NK-92 (cell line): ENCODE results near the gene SZRD1.

Experiments used
- DNase-seq: peaks from one replicate; lab custom pipeline; 2025; ENCODE audit not compliant: unreplicated experiment; lab: John Stamatoyannopoulos, UW

Gene SZRD1

DNA sequence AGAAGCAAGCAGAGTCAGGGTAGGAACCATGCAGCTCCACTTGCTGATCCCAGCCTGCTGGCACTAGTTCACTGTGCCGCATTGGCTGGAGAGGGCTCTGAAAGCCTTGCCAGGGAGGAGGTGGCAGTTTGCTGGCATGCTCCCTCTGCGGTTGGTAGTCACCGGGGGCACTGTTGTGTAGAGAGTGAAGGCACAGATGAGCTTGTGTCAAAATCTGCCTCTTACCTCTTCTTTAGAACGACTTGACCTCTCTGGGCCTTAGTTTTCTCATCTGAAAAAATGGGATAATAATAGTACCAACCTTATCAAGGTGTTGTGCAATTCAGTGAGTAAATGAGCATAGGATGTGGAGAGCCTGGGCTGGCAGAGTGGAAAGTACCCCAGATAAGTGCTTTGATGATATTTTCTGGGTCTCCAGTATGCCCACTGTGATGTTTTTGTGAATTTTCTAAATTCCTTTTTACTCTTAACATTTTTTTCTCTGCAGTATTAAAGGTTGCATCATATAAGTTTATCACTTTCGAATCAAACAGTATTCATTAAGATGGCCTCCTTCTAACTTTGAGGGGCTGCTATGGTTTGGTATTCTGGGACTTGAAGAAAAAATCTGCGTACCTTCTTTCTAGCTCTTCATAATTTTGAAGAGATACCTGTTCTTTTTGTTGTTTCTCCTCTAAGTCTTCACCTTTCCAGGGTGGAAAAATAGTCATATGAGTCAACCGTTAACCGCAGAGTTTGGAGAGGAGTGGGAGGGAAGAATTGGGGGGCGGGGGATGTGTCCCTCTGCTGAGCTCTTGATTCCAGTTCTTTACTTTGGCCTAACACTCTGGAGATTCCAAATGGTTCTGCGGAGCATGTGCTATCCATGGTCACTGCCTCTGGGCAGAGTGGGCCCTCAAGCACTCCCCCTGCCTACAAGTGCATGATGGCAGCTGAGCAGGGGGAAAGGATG, 26.8 kb downstream of the SZRD1 start:
- no peak for DNase-seq

- no peak for DNase-seq
Measured at GRCh38 chr1:16394977-16395376, 27.9 kb downstream of the SZRD1 start.

DNA sequence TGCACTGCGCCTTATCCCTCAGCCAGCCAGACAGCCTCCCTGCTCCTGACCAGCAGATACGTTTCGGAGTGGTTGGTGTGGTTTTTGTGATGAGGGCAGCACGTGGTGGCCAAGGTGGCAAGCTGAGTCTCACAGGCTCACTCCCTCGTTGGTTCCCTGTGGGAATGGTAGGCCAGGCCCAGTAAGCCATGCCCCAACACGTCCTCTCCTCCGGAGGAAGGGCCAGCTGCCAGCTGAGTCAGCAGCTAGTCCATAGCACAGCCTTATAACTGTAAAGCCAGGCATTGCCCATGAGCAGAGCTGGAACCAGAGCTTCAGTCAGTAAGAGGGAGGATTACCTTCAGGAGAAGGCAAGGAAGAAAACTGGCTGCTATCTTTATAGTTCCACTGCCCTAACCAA, 29.5 kb downstream of the SZRD1 start:
- no peak for DNase-seq

DNA sequence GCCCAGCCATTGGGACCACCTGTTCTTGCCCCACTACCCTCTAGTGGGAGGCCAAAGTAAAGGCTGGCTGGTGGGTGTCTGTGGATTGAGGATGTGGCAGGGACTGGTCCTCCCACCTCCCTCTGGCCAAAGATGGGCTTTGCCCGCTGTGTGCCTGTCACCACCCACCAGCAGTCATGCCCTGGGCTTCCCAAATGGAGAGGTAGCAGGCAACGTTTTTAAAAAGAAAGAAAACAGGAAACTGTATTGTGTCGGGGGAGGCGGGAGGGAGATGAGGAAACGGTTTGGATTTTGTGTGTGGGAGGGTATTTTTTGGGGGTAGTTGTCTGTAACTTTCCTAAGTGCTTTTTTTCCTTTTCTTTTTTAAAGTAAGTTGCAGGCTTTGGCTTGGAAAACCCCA, 30.1 kb downstream of the SZRD1 start:
- no peak for DNase-seq

DNA sequence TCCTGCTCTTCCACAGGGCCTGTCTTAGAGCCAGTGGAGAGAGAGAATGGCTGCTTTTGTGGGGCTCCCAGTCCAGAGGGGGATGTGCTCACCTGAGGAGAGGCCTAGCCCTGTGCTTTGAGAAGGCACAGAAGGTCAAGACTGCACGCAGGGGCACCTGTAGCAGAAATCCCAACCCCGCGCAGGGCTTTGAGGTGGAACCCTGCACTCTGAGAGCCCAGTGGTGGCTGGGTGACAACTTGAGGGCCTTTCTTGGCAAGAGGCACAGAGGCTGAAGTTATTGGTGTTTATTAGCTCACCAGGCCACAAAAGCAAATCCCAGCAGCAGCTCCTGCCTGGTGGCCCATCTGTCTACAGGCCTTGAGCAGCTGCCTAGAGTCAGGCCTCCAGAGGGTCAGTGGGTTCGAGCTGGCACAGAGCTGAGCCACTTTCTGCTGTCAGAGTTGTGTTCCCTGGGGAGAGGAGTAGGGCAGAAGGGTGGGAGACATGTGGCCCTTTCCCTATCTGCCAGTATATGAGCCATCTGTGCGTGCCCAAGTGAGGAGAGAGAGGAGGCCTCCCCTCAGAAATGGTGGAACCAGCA, 31.4 kb downstream of the SZRD1 start:
- no peak for DNase-seq

GRCh38 chr1:16402742-16403141, 35.7 kb downstream of the SZRD1 start:
- DNase-seq: no peak

DNA sequence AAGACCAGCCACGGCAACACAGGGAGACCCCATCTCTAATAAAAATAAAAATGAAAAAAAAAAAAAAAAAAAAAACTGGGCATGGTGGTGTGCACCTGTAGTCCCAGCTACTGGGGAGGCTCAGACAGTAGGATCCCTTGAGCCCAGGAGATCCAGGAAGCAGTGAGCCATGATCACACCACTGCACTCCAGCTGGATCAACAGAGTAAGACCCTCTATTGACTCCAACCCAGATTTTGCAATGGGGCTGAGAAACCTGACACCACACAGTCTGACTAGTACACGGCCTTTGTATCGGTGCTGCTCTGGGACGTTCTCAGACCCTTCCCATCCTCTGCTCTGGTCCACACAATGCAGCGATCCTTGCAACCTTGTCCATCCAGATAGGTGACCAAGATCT, 38.4 kb downstream of the SZRD1 start:
- no peak for DNase-seq

DNA sequence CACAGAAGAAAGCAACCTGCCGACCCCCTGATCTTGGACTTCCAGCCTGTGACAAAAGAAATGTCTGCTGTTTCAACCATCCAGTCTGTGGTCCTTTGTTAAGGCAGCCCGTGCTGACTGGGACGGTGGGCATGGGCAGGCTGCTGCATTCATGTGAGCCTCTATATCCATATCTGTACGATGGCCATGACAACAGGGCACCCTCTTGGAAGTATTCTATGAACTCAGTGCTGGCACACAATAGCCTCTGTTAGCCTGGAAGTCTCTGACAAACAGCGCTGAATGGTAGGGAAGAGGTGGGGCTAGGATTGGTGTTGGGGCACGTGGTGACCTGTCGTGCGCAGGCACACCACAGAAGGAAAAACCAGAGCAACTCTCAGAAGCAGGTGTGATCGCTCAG, 39.8 kb downstream of the SZRD1 start:
- DNase-seq: no peak

DNA sequence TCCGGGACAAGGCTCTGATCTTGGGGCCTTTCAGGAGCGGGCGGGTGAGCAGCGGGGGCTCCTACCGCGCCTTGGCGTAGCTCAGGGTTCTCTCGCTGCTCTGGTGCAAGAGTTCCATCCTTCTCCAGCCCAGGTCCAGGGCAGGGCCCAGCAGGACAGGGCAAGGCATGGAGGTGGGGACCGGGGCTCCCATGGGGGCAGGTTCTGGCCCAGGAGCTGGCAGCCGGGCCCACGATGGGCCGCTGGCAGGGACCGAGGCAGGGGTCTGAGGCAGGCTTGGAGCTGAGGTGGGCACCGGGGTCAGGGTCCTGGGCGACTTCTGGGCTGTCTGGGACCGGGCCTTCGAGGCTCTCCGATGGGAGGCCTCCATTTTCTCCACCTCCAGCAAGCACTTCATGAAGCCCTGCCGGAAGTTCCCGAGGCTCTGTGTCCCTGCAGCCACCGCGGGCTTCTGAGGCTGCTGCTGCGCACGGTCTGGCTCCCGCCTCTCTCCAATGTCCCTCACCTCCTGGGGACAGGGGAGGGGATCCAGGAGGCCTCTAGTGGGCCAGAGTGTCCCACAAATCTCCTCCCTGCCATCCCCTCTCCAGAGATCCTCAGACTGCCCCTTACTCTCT, 42.6 kb downstream of the SZRD1 start:
- no peak for DNase-seq

- DNase-seq: no peak
Measured at GRCh38 chr1:16410803-16411202, 43.8 kb downstream of the SZRD1 start.

DNA sequence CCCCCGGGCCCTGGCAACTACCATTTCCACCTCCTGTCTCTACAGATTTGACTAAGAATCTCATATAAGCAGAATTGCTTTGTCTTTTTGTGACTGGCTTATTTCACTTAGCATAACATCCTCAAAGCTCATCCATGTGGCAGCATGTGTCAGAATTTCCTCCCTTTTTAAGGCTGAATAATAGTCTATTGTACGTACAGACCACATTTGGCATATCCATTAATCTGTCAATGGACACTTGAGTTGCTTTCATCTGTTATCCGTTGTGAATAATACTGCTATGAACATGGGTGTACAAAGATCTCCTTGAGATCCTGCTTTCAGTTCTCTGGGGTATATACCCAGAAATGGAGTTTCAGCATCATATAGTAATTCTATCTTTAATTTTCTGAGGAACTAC, 46.1 kb downstream of the SZRD1 start:
- DNase-seq: no peak

GRCh38 chr1:16418823-16419425, 51.9 kb downstream of the SZRD1 start:
- DNase-seq: no peak

DNA sequence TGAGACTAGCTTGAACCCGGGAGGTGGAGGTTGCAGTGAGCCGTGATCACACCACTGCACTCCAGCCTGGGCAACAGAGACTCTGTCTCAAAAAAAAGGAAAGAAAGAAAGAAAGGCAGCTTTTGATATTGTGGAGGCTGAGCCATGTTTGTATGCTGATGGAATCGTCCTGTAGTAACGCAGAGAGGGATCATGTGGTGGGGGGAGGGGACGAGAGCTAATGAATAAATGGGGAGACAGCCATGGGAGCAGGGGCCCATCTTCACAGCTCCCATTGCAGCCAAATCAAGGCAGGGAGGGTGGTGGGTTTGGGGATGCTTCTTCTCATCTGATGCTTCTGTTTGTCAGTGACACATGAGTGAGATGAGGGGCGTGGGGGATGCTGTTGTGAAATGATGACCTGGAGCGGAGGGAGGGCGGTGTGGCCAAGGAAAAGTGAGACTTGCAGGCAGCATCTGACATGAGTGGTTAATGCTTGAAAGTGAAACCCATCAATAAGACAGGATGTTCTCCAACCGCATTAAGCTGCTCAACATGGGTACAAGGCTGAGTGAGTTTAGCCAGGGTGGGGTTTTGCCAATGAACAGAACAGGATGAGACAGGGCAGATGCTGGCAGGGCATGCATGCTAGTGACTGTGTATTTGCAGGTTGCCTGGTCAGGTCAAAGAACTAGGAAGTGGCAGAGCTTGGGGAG, 53.5 kb downstream of the SZRD1 start:
- no peak for DNase-seq

- no peak for DNase-seq
Measured at GRCh38 chr1:16421201-16421600, 54.2 kb downstream of the SZRD1 start.

DNA sequence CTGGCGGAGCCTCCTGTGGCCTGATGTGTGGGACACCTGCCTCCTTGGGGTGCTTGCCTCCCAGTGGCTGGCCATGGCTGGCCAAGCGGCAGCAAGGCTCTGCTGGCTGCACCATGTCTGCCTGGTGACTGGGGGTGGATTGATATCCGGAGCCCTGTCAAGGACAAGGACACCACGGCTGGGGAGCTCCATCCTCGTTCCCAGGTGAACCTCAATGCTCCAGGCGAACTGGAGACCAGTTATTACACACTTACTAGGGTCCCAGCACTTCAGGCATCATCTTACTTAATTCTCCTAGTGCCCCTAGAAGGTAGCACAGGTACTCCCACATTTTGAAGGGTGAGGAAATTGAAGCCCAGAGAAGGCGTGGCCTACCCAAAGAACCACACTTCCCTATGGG, 55.0 kb downstream of the SZRD1 start:
- no peak for DNase-seq

GRCh38 chr1:16425125-16426025, 58.3 kb downstream of the SZRD1 start:
- DNase-seq: no peak

GRCh38 chr1:16430606-16431005, 63.6 kb downstream of the SZRD1 start:
- DNase-seq: no peak

GRCh38 chr1:16433030-16433429, 66.0 kb downstream of the SZRD1 start:
- no peak for DNase-seq

DNA sequence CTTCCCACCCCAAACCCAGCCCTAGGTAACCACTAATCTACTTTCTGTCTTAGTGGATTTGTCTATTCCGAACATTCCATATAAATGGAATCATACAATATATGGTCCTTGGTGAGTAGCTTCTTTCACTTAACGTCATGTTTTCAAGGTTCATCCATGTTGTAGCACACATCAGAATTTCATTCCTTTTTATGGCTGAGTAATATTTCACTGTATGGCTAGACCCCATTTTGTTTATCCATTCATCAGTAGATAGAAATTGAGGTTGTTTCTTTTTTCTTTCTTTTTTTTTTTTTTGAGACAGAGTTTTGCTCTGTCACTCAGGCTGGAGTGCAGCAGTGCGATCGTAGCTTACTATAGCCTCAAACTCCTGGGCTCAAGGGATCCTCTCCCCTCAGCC, 67.0 kb downstream of the SZRD1 start:
- no peak for DNase-seq

DNA sequence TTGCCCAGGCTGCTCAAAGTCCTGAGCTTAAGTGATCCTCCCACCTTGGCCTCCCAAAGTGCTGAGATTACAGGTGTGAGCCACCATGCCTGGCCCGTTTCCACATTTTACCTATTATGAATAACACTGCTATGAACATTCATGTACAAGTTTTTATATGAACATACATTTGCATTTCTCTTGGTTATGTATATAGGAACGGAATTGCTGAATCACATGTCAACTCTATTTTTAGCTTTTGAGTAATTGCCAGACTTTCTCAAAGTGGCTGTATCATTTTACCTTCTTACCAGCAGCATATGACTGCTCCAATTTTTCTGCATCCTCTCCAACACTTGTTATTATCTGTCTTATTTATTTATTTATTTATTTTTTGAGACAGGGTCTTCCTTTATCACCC, 67.5 kb downstream of the SZRD1 start:
- no peak for DNase-seq
